Activated CD8-positive, alpha-beta T cell treated with anti-CD3 and anti-CD28 coated beads for 36 hours (primary cell): ENCODE measurements around the gene TIMM10B. TPM values are rescaled to one million over a fixed set of nuclear protein-coding genes. Genes with fewer than 3 reads are reported as not detected.
A peak's percentile ranks its signal among the peaks of the same experiment; 100 is the strongest.

Experiments used
- ATAC-seq: fragments of 200-7000 bp; cut with Tn5 transposase; one replicate; pipeline ENCODE4 v1.10.0; 2021; ENCODE audit warnings: mild to moderate bottlenecking, moderate library complexity
- CTCF ChIA-PET: fragments of 350-600 bp; sonication (Branson Sonifier 250); formaldehyde crosslinking; loops from one replicate; lab custom pipeline; 2021; ENCODE audit warnings: antibody characterized with exemption; lab: Charles Lee
- POLR2A ChIA-PET: fragments of 350-600 bp; sonication (Branson Sonifier 250); formaldehyde crosslinking; loops from one replicate; lab custom pipeline; 2021; ENCODE audit warnings: antibody characterized with exemption; lab: Charles Lee
- DNase-seq: peaks from one replicate; pipeline ENCODE4 v3.0.0-alpha.2; 2020
- H3K27ac Mint-ChIP-seq: one replicate; pipeline ENCODE4 v1.8.0; 2021; ENCODE audit warnings: mild to moderate bottlenecking, mixed read lengths
- H3K27me3 Mint-ChIP-seq: one replicate; pipeline ENCODE4 v1.8.0; 2021; ENCODE audit warnings: mixed read lengths
- H3K36me3 Mint-ChIP-seq: one replicate; pipeline ENCODE4 v1.8.0; 2021; ENCODE audit warnings: low read depth, mixed read lengths
- H3K4me1 Mint-ChIP-seq: one replicate; pipeline ENCODE4 v1.8.0; 2021; ENCODE audit warnings: low read depth, mixed read lengths
- H3K4me3 Mint-ChIP-seq: one replicate; pipeline ENCODE4 v1.8.0; 2021; ENCODE audit warnings: mild to moderate bottlenecking, moderate library complexity, mixed read lengths
- H3K9me3 Mint-ChIP-seq: one replicate; pipeline ENCODE4 v1.8.0; 2021; ENCODE audit warnings: mixed read lengths
- CTCF ChIP-seq: fragments of 200-600 bp; IDR thresholded peaks from one replicate; pipeline ENCODE4 v1.8.0; 2022; ENCODE audit warnings: antibody characterized with exemption, mild to moderate bottlenecking
- intact Hi-C: fragments of 100-400 bp; cut with micrococcal nuclease; formaldehyde crosslinking; loops from one replicate; pipeline ENCODE4 v1.10.0; 2022
- total RNA-seq, 2 experiments: library from RNA; stranded (reverse); gene quantifications; one replicate each; pipeline ENCODE4 v1.2.3, GENCODE V29; 2021

TIMM10B gene
- 10 to 100 TPM; 40.6 to 43.0 TPM for total RNA-seq

- intact Hi-C loops: no loop called here
- peak within 1 kb of the TSS; percentile 96 for H3K27ac Mint-ChIP-seq
- peaks cover 34% of the 10 kb centered on the region for H3K4me1 Mint-ChIP-seq
- DNase-seq (peak; percentile 99), ATAC-seq (peak; percentile 98)
- no peaks in the 10 kb centered on the region for H3K27me3 Mint-ChIP-seq
- H3K4me3 Mint-ChIP-seq: peak within 1 kb of the TSS; percentile 87
- H3K36me3 Mint-ChIP-seq: peaks cover 27% of the 10 kb centered on the region
- no peaks in the 10 kb centered on the region for H3K9me3 Mint-ChIP-seq
- POLR2A ChIA-PET: interaction anchor here (0.5 to 4.5 kb wide), 19 partner anchors 13 to 266 kb away, joined by 3 to 25 read pairs (median 5); partner anchors contain the start of genes CAVIN3, DNHD1 and SMPD1
- TF ChIP-seq CTCF: no peak
- CTCF ChIA-PET: interaction anchor here (0.9 to 2.4 kb wide), 13 partner anchors 9 to 257 kb away, joined by 3 to 32 read pairs (median 4); partner anchors contain the start of genes MRPL17, SMPD1 and TAF10
These were observed at the start of gene TIMM10B, which contains the start of gene ARFIP2 for GRCh38 chr11:6481012-6481923. Gene TIMM10B, plus strand, starts transcription at chr11:6481501. Its CDS starts 16 bp downstream, at chr11:6481517. Gene ARFIP2, minus strand, starts transcription at chr11:6481331. Its CDS starts 910 bp downstream, at chr11:6480421.

GRCh38 chr11:6431861-6432260 is 49.4 kb upstream of the TIMM10B start:
- Mint-ChIP-seq H3K4me1 (peaks cover 3% of the 10 kb centered on the region), H3K36me3 (no peaks in the 10 kb centered on the region), H3K4me3 (no peak overlapping the region), H3K27ac (no peak overlapping the region), H3K27me3 (no peaks in the 10 kb centered on the region), H3K9me3 (no peaks in the 10 kb centered on the region)
- intact Hi-C loops: no loop called here
- no peak for TF ChIP-seq CTCF
- CTCF ChIA-PET: interaction anchor here (1.9 to 3.9 kb wide), 5 partner anchors 12 to 69 kb away, joined by 11 to 47 read pairs (median 15); no protein-coding TSS in a partner anchor
- no peak for DNase-seq
- POLR2A ChIA-PET: no interaction called here
- no peak for ATAC-seq

GRCh38 chr11:6433998-6434660 is 47.2 kb upstream of the TIMM10B start:
- POLR2A ChIA-PET: interaction anchor here (0.7 kb wide), 1 partner anchor 79 kb away, joined by 3 read pairs; no protein-coding TSS in a partner anchor
- no peak for ATAC-seq
- H3K9me3 Mint-ChIP-seq: no peaks in the 10 kb centered on the region
- no peak overlapping the region for H3K27ac Mint-ChIP-seq
- no peak overlapping the region for H3K4me3 Mint-ChIP-seq
- peaks cover 3% of the 10 kb centered on the region for H3K4me1 Mint-ChIP-seq
- intact Hi-C loops: no loop called here
- TF ChIP-seq CTCF: no peak
- no peaks in the 10 kb centered on the region for H3K27me3 Mint-ChIP-seq
- no peaks in the 10 kb centered on the region for H3K36me3 Mint-ChIP-seq
- no peak for DNase-seq
- CTCF ChIA-PET: interaction anchor here (1.5 to 3.9 kb wide), 3 partner anchors 9 to 80 kb away, joined by 3 to 15 read pairs (median 9); no protein-coding TSS in a partner anchor

GRCh38 chr11:6437423-6437822 is 43.9 kb upstream of the TIMM10B start:
- Mint-ChIP-seq H3K27me3 (no peaks in the 10 kb centered on the region), H3K9me3 (no peaks in the 10 kb centered on the region), H3K36me3 (no peaks in the 10 kb centered on the region), H3K27ac (no peak overlapping the region), H3K4me3 (no peak overlapping the region), H3K4me1 (peaks cover 3% of the 10 kb centered on the region)
- DNase-seq (no peak), ATAC-seq (no peak)
- TF ChIP-seq CTCF: no peak
- ChIA-PET CTCF (interaction anchor here (1.8 to 14.5 kb wide), 4 partner anchors 12 to 68 kb away, joined by 7 to 652 read pairs (median 11); no protein-coding TSS in a partner anchor), POLR2A (interaction anchor here (0.8 to 1.0 kb wide), 2 partner anchors 19 to 27 kb away, joined by 3 read pairs; partner anchors contain the start of gene APBB1)
- intact Hi-C loops: no loop called here
